Keratinocyte (primary cell): ENCODE measurements around the gene DPYD. TPM values are rescaled to one million over a fixed set of nuclear protein-coding genes. Genes with fewer than 3 reads are reported as not detected.

Experiments used
- DNase-seq: peaks from one replicate; pipeline ENCODE4 v3.0.0-alpha.2; 2011; ENCODE audit warnings: low read depth, missing footprints, low spot score
- FAIRE-seq: peaks from 2 replicates; lab custom pipeline; 2011; peaks lifted over from hg19 to GRCh38; lab: Jason Lieb, UNC
- H2AFZ ChIP-seq: 2 replicates; pipeline ENCODE4 v1.6.0; 2012; ENCODE audit warnings: low read length, control low read depth, inconsistent platforms; ENCODE audit not compliant: control insufficient read depth
- H3K27ac ChIP-seq: 2 replicates; pipeline ENCODE4 v1.5.1; 2011; ENCODE audit warnings: low read length; ENCODE audit not compliant: control insufficient read depth, insufficient read depth
- H3K27me3 ChIP-seq: 3 replicates; pipeline ENCODE4 v1.6.0; 2011; ENCODE audit warnings: low read length; ENCODE audit not compliant: control insufficient read depth, insufficient read depth; ENCODE audit errors: extremely low read depth
- H3K36me3 ChIP-seq, 2 experiments: 2 replicates in 1 of 2; 3 replicates in 1 of 2; pipeline ENCODE4 v1.5.1; 2011; ENCODE audit warnings: low read length in 2 of 2, mild to moderate bottlenecking in 1 of 2; ENCODE audit not compliant: control insufficient read depth in 2 of 2, insufficient read depth in 2 of 2; ENCODE audit errors: extremely low read depth in 1 of 2
- H3K4me1 ChIP-seq: 3 replicates; pipeline ENCODE4 v1.5.1; 2011; ENCODE audit warnings: low read length; ENCODE audit not compliant: control insufficient read depth, insufficient read depth; ENCODE audit errors: extremely low read depth
- H3K4me2 ChIP-seq: 3 replicates; pipeline ENCODE4 v1.6.0; 2011; ENCODE audit warnings: low read depth, low read length; ENCODE audit not compliant: control insufficient read depth, insufficient read depth; ENCODE audit errors: extremely low read depth
- H3K4me3 ChIP-seq, 3 experiments: fragments of 200-600 bp in 1 of 3; sonication (generic) in 1 of 3; 2 replicates in 2 of 3; 3 replicates in 1 of 3; pipeline ENCODE4 v1.5.1; 2011 to 2016; ENCODE audit warnings: low read length in 3 of 3, mild to moderate bottlenecking in 3 of 3, control low read depth in 2 of 3, inconsistent platforms in 1 of 3, low read depth in 1 of 3, mixed read lengths in 1 of 3, mixed run types in 1 of 3, moderate library complexity in 1 of 3; ENCODE audit not compliant: control insufficient read depth in 2 of 3, insufficient read depth in 2 of 3; ENCODE audit errors: extremely low read depth in 1 of 3
- H3K79me2 ChIP-seq: 2 replicates; pipeline ENCODE4 v1.6.0; 2012; ENCODE audit warnings: low read length; ENCODE audit not compliant: control insufficient read depth, insufficient read depth
- H3K9ac ChIP-seq: 3 replicates; pipeline ENCODE4 v1.6.0; 2011; ENCODE audit warnings: low read length; ENCODE audit not compliant: control insufficient read depth, insufficient read depth; ENCODE audit errors: extremely low read depth
- H3K9me1 ChIP-seq: 3 replicates; pipeline ENCODE4 v1.6.0; 2011; ENCODE audit warnings: low read length; ENCODE audit not compliant: control insufficient read depth, insufficient read depth; ENCODE audit errors: extremely low read depth
- H3K9me3 ChIP-seq: 2 replicates; pipeline ENCODE4 v1.5.1; 2012; ENCODE audit warnings: low read depth, low read length; ENCODE audit not compliant: control insufficient read depth
- H4K20me1 ChIP-seq: 3 replicates; pipeline ENCODE4 v1.6.0; 2011; ENCODE audit warnings: low read length; ENCODE audit not compliant: control insufficient read depth, insufficient read depth; ENCODE audit errors: extremely low read depth
- CTCF ChIP-seq, 3 experiments: IDR thresholded peaks in 1 of 3; conservative IDR thresholded peaks in 1 of 3; optimal IDR thresholded peaks in 1 of 3; 2 replicates in 2 of 3; 3 replicates in 1 of 3; pipeline versions ENCODE3 to v1.5.1; 2011; ENCODE audit warnings: low read length in 3 of 3, mild to moderate bottlenecking in 3 of 3, moderate library complexity in 2 of 3, control low read depth in 1 of 3, inconsistent platforms in 1 of 3; ENCODE audit not compliant: insufficient read depth in 2 of 3; ENCODE audit errors: extremely low read depth in 1 of 3
- EZH2 ChIP-seq: IDR thresholded peaks from one replicate; pipeline ENCODE4 v1.6.1; 2012; ENCODE audit warnings: inconsistent platforms, mild to moderate bottlenecking, low read length, moderate library complexity
- dilution Hi-C: fragments of 300-500 bp; cut with MboI; formaldehyde crosslinking; loops from one replicate; pipeline ENCODE4 v1.7.0; 2020; ENCODE audit warnings: low sequenced_read_pairs; ENCODE audit not compliant: extremely low pct_ligation_motif_present
- polyA plus RNA-seq, 5 experiments: library from polyadenylated mRNA; depleted of rRNA in 3 of 5; stranded (reverse) in 3 of 5; stranded (forward) in 1 of 5; unstranded in 1 of 5; fragments of >200 nt; gene quantifications; 1 replicate in 1 of 5; 2 replicates in 3 of 5; 3 replicates in 1 of 5; pipeline versions ENCODE4 v1.2.1 to v1.2.3, GENCODE V29; 2011 to 2012; ENCODE audit warnings: missing spikeins in 2 of 5, low read depth in 1 of 5, low replicate concordance in 1 of 5

The DPYD gene
- polyA plus RNA-seq, 1 donor (not counting 4 experiments of a cell fraction or from before 2014, with no cell fraction given): 1.9 TPM

DNA sequence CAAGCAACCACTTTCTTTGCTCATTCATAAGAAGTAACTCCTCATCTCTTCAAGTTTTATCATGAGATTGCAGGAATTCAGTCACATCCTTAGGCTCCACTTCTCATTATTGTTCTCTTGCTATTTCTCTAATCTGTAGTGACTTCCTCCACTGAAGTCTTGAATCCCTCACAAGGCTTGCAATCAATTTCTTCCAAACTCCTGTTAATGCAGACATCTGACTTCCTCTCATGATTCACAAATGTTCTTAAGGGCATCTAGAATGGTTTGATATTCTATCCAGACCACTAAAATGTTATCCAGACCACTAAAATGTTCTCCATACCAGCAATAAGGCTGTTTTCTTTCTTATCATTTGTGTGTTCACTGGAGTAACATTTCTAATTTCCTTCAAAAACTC lies 528.1 kb downstream of the DPYD start:
- no peak for FAIRE-seq

GRCh38 chr1:97385536-97386277 lies 535.1 kb downstream of the DPYD start:
- Histone ChIP-seq H3K4me2 (no peak overlapping the region), H3K4me3 (no peak overlapping the region), H3K27ac (no peak overlapping the region), H3K4me1 (peaks cover 7% of the 10 kb centered on the region), H3K27me3 (no peaks in the 10 kb centered on the region), H4K20me1 (no peaks in the 10 kb centered on the region), H3K9ac (no peak overlapping the region), H3K36me3 (no peaks in the 10 kb centered on the region), H3K9me3 (no peaks in the 10 kb centered on the region), H3K79me2 (no peaks in the 10 kb centered on the region), H3K9me1 (no peaks in the 10 kb centered on the region), H2AFZ (no peak overlapping the region)
- FAIRE-seq (no peak), DNase-seq (no peak)
- dilution Hi-C loops: no loop called here
- TF ChIP-seq CTCF (optimal IDR thresholded peaks at IDR 0.05 in 1 of 3, IDR thresholded peaks at IDR 0.05 in 1 of 3, conservative IDR thresholded peaks at IDR 0.05 in 1 of 3; ENCODE audit: extremely low read depth in 1 of 3, insufficient read depth in 2 of 3, low read length in 3 of 3) (no peak), EZH2 (no peak)

More for the DNA sequence above, 528.1 kb downstream of the DPYD start:
- Histone ChIP-seq H4K20me1 (no peaks in the 10 kb centered on the region), H3K4me3 (no peak overlapping the region), H3K9me1 (no peaks in the 10 kb centered on the region), H2AFZ (no peak overlapping the region), H3K27ac (no peak overlapping the region), H3K4me2 (no peak overlapping the region), H3K27me3 (no peaks in the 10 kb centered on the region), H3K36me3 (no peaks in the 10 kb centered on the region), H3K79me2 (no peaks in the 10 kb centered on the region), H3K9ac (no peak overlapping the region), H3K9me3 (no peaks in the 10 kb centered on the region), H3K4me1 (no peaks in the 10 kb centered on the region)
- dilution Hi-C loops: no loop called here
- TF ChIP-seq EZH2 (no peak), CTCF (optimal IDR thresholded peaks at IDR 0.05 in 1 of 3, IDR thresholded peaks at IDR 0.05 in 1 of 3, conservative IDR thresholded peaks at IDR 0.05 in 1 of 3; ENCODE audit: extremely low read depth in 1 of 3, insufficient read depth in 2 of 3, low read length in 3 of 3) (no peak)
- DNase-seq: no peak
